Fibroblast of mammary gland (primary cell): Measurements from ENCODE around the gene LAMA2.

Experiments
- DNase-seq: peaks from one replicate; pipeline ENCODE4 v3.0.0-alpha.2; 2010; ENCODE audit warnings: low read depth
- H3K4me3 ChIP-seq: 2 replicates; pipeline ENCODE4 v1.5.1; 2011; ENCODE audit warnings: low read depth, mild to moderate bottlenecking, low read length, moderate library complexity; ENCODE audit not compliant: control insufficient read depth
- CTCF ChIP-seq: conservative IDR thresholded peaks from 2 replicates; pipeline ENCODE4 v1.5.1; 2011; ENCODE audit warnings: low read depth, low read length, inconsistent platforms; ENCODE audit not compliant: control insufficient read depth, insufficient read depth

LAMA2 gene

GRCh38 chr6:129306826-129307225 is 423.9 kb downstream of the LAMA2 start:
- DNase-seq, result no peak
- no peak overlapping the region for H3K4me3 ChIP-seq
- TF ChIP-seq CTCF, result no peak

- no peak overlapping the region for H3K4me3 ChIP-seq
- no peak for DNase-seq
- TF ChIP-seq CTCF, result no peak
These were observed 424.9 kb downstream of the LAMA2 start for GRCh38 chr6:129307845-129308244.

- TF ChIP-seq CTCF, result no peak
- DNase-seq, result no peak
- no peak overlapping the region for H3K4me3 ChIP-seq
These were observed 426.2 kb downstream of the LAMA2 start for GRCh38 chr6:129309154-129309553.

- no peak overlapping the region for H3K4me3 ChIP-seq
- no peak for TF ChIP-seq CTCF
- peak; percentile 65 for DNase-seq
These were observed 429.9 kb downstream of the LAMA2 start for GRCh38 chr6:129312880-129313279.

- TF ChIP-seq CTCF, result no peak
- DNase-seq, result no peak
- H3K4me3 ChIP-seq, result no peak overlapping the region
These were observed 431.6 kb downstream of the LAMA2 start for GRCh38 chr6:129314575-129314974.

GRCh38 chr6:129317931-129318820 is 435.2 kb downstream of the LAMA2 start:
- no peak for TF ChIP-seq CTCF
- no peak overlapping the region for H3K4me3 ChIP-seq
- peak; percentile 59 for DNase-seq
